HG03280 (cell line): ENCODE measurements around the gene CD74.
"Not testable (repeated sequence)": the region's sequence is repeated elsewhere in the genome, so short reads cannot be mapped to it uniquely, and the experiment has no call there.

Source experiments
- ATAC-seq: cut with Tn5 transposase; IDR thresholded peaks from one replicate; pipeline ENCODE4 v1.9.1; 2021; ENCODE audit warnings: mild to moderate bottlenecking, moderate library complexity; ENCODE audit not compliant: unreplicated experiment

CD74 gene

DNA sequence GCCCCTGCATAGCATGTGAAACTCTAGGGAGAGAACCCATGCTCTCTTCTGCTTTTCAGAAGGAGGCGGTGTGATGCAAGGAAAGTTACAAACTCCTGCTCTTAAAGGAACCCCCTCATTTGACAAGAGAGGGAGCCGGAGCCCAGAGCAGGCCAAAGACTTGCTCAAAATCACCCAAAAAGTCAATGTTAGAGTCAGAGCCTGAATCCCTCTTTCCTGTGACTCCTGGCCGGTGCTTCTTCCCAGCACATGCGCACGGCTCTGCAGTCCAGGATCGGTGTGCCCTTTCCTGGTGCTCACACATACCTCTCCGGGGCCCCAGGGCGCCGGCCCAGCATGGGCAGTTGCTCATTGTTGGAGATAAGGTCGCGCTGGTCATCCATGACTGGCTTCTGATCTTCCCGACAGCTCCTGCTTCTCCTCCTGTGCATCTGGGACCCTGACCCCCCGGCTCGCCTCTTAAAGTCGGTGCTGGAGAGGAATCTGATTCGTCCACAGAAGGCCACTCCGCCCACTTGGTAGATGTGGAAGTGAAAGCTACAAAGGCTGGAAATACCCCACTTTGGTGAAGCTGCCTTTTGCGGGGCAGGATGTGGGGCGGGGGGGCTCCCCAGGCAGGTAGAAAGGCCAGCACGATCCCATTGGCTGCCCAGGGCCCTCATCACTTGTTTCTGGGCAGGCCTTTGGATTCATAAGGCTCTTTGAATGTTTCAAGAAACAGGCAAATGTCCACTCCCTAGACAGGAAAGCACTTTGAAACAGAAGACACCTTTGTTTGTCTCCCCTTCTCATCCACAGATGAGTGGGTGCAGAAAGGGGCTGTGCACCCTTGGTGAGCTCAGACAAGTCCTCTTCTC lies at the start of gene CD74:
Gene CD74, minus strand, starts transcription at position 592 of the 857 bp plus-strand sequence. Its CDS starts 161 bp downstream, at position 431.
- peak; percentile 68 for ATAC-seq

DNA sequence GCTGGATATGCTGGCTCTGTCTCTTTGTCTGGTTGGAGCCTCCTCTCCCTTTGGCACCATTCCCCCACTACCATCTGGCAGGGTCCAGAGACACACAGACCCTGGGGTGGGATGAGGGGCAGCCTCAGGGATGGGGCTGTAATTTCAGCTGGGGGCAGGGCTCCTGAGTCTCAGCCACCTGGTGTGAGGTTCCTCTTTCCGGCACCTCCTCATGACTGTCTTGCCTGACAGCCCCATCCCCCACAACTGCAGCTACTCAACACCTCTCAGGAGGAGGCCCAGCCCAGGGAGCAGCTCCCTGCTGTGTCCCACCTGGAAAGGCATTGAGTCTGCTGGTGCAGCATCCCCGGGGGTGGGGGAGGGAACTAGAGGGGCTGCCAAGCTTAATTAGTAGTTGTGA lies 48.5 kb upstream of the CD74 start:
- ATAC-seq = peak; percentile 82

DNA sequence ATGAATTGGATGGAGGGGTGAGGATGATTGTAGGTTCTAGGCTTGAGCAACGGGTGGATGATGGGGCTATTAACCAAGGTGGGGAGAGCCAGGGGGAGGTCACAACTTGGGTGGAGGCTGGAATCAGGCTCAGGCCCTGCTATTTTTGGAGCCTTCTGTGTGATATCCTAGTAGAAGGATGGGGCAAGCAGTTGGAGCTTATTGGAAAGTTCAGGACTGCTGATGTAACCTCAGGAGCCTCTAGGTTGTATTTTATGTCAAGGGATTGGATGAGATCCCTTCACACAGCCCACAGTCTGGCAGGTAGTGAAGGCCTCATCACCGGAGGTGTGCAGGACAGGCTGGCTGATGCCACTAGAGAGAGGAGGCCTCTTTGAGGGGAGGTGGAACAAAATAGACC lies 48.1 kb upstream of the CD74 start:
- no peak for ATAC-seq

DNA sequence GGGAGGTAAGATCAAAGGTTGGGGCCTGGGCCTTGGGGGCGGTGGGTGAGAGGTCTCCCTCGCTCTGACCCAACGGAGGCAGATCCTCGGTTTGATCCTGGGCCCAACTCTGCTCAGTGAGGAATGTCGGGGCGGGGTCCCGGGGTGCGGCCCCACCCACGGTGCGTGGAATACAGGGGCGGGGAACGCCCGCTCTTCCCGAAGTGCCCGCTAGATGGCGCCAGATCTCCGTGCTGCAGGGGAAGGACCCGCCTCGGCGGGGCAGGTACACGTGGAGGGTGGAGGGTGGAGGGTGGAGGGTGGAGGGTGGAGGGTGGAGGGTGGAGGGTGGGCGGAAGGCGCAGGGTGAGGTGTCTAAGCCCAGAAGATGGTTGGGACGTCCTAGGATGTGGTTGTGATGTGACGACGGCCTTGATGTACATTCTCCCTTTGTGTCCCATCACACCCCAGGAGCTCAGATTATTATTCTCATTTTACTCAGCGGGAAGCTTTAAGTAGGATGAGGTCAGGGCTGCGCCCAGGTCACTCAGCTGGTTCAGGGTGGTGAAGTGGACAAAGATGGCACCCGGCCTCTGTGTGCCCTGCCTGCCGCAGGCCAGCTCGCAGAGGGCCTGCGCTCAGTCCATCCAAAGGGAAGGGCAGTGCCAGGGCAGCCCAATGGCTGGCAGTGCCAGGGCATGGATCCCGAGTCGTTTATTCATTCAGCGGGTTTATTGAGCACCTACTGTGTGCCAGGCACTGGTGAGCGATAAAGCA lies 46.3 kb upstream of the CD74 start:
- peak; percentile 61 for ATAC-seq

DNA sequence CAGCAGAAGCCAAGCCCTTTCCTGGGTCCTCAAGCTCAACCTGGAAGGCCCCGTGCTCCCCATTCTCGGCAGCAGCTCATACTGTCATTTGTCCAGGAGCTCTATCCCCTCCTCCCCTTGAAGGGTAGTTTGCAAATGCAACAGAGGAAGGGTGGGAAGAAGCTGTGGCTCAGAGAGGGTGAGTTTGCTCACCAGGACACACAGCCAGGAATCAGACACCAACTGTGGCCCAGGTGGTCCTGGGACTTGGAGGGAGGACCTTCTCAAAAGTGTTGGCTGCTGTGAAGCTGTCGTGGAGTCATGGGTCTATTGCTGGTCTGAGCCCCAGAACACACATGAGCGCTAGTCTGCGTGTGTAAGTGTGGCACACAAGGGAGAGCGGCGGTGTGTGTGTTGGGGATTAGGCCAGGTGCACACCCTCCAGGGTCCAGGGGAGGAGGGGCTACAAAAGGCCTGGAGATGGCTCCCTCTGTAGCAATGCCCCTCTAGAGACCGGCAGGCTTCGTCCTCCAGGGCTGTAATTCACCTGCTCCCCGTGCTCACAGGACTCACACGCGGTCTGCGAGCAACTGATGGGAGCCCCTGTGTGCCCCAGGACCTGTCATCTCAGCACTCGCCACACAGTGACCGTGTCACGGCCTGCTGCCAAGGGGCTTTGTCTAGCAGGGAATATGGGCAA lies 45.0 kb upstream of the CD74 start:
- ATAC-seq = no peak

DNA sequence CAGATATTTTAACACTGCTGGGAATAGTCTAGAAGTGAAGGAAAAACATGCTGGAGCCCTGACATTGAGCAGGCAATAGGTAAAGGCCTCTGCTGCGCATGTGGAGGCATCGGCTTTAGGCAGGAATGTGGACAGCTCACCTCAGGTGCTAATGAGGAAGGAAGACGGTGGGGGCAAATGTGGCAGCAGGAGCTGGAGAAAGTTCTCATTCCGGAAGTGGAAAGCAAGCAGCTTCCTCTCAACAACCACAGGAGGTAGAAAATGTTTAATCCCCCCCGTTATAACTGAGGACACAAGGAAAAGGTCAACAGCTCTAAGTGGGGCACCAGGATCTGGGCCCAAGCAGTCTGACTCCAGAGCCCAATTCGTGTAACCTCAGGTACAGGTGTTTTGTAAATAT lies 44.4 kb upstream of the CD74 start:
- ATAC-seq = no peak

DNA sequence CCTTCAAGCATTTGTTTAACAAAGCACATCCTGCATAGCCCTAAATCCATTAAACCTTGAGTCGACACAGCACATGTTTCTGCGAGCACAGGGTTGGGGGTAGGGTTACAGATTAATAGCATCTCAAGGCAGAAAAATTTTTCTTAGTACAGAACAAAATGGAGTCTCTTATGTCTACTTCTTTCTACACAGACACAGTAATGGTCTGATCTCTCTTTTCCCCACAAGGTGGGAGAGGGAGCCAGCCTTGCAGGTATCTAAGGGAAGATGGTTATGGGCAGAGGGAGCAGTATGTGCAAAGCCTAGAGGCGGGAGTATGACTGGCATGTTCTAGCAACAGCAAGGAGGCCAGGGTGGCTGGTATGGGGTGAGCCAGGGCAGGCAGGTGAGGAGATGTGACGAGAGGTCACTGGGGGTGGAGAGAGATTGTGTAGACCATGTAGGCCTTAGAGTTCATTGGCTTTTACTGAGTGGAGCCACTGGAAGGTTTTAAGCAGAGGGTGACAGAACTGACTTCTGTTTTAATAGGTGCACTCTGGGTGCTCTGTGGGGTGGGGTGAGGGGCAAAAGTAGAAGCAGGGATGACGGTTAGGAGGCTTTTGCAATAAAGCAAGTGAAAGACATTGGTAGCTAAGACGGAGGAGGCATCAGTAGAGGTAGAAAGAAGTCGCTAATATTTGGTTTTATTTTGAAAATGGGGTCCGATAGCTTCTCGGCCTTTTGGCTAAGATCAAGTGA lies 42.0 kb upstream of the CD74 start:
- ATAC-seq = no peak

DNA sequence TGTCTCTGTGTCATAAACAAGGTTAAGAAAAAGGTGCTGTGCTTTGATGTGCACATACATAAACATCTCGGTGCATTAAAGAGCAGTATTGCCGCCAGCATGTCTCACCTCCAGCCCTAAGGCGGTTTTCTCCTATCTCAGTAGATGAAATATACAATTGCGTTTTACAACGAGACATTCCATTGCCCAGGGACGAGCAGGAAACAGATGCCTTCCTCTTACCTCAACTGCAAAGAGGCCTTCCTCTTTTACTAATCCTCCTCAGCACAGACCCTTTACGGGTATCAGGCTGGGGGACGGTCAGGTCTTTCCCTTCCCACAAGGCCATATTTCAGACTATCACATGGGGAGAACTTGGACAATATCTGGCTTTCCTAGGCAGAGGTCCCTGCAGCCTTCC lies 41.3 kb upstream of the CD74 start:
- not testable (repeated sequence) for ATAC-seq

DNA sequence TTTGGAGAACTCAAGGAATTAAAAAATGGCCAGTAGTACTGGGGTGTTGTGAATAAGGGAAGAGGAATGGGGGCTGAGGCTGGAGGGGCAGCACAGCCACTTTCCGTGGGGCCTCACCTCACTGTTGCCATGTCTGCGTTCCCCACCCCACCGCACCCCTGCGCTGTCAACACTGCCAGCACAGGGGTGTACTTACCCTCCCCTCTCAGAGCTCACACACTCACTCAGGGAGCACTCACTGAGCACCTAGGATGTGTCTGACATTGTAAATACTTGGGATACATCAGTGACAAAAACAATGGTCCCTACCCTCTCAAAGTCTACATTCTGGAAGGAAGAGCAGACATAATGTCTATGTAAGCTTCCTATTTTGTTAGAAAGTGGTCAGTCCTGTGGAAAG lies 40.2 kb upstream of the CD74 start:
- ATAC-seq = no peak

DNA sequence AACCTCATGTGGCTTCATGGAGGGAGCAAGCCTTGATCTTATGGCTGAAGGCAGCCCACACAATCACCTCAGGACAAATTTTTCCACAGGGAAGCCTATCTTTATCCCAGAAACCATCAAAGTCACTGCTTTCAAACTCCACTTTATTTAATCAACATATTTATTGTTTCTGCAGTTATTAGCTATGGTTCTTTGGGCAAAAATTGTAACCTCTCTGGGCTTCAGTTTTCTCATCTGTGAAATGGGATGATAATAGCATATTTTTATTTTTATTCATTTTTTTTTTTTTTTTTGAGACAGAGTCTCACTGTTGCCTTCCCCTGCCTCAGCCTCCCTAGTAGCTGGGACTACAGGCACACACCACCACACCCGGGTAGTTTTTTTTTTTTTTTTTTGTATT lies 38.9 kb upstream of the CD74 start:
- ATAC-seq = no peak

DNA sequence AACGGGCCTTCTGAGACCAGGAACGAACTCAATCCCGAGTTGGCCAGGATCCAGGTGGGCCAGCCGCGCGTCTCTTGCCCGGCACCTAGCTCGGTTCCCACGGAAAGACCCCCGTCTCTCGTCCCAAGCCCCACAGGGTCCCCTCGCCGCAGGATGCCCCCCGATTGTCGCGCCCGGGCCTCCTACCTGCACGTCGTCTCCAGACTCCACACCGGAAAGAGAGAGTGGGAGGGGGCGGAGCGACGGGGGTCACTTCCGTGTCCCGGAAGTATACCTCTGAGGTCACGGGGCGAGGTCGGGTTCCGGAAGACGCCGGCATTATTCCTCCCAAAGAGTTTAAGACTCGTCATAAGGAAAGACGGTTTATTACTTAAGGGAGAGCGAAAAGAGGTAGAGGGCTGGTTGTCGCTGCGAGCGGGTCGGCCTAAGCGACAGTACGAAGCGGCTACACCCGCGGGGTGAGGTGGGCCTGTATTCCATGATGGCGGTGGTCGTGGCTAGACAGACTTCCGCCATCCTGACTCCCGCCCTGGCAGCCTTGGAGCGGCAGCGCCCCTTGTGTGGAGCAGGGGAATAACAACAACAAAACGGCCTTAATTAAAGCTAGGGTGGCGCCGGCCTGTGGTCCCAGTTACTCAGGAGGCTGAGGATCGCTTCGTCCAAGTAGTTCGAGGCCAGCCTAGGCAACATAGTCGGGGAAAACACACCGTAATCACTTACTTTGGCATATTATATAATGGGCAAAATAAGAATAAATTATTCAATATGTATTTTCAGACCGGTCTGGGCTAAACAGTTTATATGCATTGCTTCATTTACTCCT lies 37.0 kb upstream of the CD74 start, which contains the start of gene RPS14:
Gene RPS14, minus strand, starts transcription at position 223 of the 823 bp plus-strand sequence. CDS start 2,006 bp downstream, outside the sequence.
- ATAC-seq = peak; percentile 89

DNA sequence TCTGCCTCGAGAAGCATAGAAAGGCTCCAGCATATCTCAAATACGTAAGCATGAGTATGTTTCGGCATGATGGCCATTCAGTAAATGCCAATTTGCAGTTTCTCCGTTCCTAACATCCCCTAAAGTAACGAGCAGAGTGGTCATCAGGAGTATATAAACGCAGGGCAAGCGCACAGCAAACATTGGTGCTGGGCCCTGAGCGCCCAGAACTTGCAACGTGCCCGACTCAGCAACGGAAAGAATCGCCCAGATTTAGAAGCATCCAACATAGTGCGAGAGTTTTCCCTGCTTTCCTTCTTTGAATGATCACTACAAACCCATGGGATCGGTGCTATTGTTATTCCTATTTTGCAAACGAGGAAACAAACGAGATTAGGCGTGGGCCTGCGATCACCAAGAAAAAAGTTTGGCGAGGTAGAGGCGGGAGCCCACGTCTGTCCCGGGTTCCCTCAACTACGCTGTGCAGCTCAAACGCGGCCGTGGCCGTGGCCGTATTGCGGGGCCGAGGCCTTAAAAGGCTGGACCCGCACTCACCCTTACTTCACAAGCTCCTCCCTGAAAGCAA lies 36.3 kb upstream of the CD74 start:
- ATAC-seq = peak; percentile 22

DNA sequence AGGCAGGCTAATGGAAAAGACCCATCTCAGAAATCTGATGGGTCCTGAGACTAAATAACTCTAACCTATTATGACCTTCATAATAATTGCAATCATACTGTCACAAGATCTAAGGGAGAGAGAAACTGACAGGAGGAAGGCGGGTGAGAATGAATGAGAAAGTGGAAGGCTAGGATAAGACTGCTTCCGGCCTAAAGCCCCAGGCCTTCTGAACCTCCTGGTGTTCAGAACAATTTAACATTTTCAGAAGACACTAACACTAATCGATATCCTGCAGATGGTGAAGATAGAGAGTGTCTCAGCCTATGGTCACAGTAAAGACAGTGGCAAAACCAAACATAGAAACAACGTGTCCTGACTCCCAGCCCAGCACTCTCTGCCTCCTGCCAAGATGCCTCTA lies 35.6 kb upstream of the CD74 start:
- no peak for ATAC-seq

DNA sequence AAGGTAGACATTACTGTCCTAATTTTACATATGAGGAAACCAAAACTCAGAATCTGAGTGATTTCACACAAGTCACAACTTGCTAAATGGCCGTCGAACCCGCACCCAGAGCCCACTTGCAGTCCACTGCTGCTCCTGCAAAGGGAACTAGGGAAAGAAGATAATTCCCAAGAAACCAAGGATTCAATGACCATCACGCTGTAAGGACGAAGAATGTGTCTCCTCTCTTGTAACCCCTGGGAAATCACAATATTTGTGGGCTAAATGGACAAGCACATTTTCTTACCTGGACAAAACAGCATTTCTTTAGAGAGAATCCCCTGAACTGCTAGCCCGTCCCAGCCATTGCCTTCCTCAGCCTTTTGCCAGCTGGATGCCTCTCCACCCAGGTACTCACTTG lies 34.5 kb upstream of the CD74 start:
- ATAC-seq = no peak

DNA sequence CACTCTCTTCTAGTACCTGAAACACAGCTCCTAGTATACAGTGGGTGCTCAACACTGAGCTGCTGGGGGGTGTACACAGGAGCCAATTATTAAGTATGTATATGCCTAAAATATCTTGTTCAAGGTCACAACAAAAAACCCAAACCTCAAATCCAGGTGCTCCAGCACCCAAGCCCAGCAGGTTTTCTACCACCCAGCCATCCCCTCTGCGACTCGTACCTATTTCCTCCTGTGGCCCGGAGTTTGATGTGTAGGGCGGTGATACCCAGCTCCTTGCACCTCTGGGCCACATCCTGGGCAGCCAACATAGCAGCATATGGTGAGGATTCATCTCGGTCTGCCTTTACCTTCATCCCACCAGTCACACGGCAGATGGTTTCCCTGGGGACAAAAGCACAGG lies 33.9 kb upstream of the CD74 start:
- ATAC-seq = no peak

DNA sequence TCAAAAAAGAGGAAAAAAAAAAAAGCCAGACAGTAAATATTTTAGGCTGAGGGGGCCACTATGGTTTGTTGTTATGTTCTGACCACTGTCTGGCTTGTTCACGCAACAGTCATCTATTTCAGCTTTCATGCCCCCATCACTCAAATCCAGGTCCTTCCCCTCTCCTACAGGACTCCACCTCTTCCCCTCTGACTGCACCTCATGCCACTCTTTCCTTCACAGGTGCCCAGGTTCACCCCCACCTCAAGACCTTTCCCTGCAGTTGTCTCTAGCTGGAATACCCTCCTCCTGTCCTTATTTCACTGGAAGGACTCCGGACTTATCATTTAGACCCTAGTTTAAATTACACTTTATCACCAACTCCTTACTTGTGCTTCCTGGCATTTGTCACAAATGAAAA lies 33.4 kb upstream of the CD74 start:
- no peak for ATAC-seq

DNA sequence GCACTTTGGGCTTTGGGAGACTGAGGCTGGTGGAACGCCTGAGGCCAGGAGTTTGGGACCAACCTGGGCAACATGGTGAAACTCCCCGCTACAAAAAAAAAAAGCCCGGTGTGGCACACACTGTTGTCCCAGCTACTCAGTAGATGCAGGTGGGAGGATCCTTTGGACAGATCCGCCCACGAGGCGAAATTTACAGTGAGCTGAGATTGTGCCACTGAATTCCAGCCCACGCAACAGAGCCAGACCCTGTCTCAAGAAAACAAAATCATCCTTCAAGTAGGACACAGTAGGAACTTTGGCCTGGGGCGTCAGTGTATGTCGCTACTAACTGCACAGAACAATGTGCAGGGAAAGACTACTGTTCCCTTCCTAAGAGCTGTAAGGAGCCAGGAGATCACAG lies 32.1 kb upstream of the CD74 start:
- ATAC-seq = no peak

DNA sequence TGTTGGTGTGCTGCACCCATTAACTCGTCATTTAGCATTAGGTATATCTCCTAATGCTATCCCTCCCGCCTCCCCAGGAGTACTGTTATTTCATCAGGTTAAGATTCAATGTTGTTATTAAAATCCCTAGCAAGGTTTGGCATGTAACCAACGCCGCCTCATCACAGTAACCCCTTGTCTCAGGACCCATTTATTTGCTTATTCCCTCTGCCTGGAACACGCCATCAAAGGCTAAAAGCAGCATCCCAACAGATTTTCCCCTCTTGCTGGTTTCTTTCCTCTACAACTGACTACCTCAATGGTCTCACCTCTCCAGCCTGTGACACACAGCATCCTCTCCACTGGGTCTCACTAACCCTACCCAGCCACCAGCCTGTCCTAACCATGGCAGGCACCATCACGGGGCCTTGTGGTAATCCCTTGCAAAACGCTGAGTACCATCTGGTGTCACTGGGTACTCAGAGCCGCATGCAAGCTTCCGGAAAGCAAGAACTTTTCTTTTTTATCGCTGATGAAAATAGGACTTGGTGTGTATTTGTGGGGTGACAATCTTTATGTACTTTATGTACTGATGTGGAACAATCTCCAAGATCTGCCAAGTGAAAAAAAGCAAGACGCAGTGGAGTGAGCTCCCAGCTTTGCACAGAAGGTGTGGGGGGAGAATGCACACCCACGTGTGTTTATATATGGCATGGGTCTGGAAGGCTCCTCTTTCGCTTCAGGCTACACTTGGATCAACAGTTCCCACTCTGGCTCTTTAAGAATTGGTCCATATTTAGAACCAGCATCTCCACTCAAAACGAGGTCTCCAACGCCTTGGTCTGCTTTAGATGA lies 30.7 kb upstream of the CD74 start:
- ATAC-seq = no peak

DNA sequence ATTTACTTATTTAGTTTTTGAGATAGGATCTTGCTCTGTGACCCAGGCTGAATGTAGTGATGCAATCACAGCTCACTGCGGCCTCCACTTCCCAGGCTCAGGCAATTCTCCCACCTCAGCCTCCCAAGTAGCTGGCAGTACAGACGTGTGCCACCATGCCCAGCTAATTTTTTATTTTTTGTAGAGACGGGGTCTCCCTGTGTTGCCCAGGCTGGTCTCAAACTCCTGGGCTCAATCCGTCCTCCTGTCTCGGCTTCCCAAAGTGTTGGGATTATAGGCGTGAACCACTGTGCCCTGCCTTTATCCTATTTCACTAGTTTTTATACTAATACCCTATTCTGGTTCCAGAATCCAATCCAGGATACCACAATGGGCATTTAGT lies 30.0 kb upstream of the CD74 start:
- no peak for ATAC-seq
